ENCODE results near the gene WFDC10A.
"Not testable (repeated sequence)": the region's sequence is repeated elsewhere in the genome, so short reads cannot be mapped to it uniquely, and the experiment has no call there.

Gene WFDC10A

DNA sequence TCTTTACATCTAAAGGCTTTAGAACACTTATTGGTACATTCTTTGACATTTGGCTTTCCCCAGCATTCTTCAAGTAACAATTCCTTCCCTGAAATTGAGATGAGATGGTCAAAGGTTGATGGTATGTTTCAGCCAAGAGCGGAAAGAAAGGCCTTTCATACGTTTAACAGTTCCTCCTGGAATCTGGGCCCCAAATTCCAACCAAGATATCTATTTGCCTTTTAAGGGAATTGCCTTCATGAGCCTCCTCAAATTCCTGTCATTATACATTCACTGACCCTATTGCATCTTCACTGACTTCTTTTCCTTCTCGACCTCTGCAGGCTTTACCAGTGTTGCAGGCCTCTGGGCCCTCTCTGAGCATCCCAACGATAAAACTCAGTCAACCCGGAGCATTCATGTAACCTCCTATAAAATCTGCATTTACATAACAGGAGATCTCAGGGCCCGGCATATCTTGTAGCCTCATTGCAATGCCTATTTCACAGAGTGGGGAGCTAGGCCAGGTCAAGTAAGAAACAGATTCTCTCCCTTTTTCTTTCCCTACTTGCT, 19.8 kb downstream of the WFDC10A start:
- DNase-seq = no peak

DNA sequence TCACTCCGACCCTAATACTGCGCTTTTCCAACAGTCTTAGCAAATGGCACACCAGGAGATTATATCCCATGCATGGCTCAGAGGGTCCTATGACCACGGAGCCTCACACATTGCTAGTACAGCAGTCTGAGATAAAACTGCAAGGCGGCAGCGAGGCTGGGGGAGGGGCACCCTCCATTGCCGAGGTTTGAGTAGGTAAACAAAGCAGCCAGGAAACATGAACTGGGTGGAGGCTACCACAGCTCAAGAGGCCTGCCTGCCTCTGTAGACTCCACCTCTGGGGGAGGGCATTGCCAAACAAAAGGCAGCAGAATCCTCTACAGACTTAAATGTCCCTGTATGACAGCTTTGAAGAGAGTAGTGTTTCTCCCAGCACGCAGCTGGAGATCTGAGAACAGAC, 22.2 kb downstream of the WFDC10A start:
- DNase-seq = not testable (repeated sequence)

DNA sequence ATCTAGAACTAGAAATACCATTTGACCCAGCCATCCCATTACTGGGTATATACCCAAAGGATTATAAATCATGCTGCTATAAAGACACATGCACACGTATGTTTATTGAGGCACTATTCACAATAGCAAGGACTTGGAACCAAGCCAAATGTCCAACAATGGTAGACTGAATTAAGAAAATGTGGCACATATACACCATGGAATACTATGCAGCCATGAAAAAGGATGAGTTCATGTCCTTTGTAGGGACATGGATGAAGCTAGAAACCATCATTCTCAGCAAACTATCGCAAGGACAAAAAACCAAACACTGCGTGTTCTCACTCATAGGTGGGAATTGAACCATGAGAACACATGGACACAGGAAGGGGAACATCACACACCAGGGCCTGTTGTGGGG, 27.5 kb downstream of the WFDC10A start:
- not testable (repeated sequence) for DNase-seq

DNA sequence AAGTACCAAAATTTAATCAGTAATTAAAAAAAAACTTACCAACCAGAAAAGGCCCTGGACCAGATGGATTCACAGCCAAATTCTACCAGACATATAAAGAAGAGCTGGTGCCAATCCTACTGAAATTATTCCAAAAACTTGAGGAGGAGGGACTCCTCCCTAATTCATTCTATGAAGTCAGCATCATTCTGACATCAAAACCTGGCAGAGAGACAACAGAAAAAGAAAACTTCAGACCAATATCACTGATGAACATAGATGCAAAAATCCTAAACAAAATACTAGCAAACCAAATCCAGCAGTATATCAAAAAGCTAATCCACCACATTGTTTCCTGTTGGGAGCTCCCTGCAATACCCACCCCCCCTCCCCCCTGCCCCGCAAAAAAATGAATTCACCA, 40.6 kb downstream of the WFDC10A start, which contains the start of gene WFDC11:
Gene WFDC11 (minus strand): TSS at position 101 of the 400 bp plus-strand sequence. CDS start 19,639 bp downstream, outside the sequence.
- no peak for DNase-seq

DNA sequence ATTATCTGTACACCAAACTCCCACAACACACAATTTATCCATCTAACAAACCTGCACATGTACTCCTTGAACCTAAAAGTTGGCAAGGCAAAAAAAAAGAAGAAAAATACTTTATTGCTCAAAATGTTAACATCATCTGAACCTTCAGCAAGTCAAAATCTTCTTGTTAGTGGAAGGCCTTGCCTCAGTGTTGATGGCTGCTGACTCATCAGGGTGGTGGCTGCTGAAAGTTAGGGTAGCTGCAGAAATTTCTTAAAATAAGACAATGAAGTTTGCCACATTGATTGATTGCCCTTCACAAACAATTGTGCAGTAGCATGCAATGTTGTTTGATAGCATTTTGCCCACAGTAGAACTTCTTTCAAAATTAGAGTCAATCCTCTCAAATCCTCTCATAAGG, 43.2 kb downstream of the WFDC10A start:
- DNase-seq = no peak

DNA sequence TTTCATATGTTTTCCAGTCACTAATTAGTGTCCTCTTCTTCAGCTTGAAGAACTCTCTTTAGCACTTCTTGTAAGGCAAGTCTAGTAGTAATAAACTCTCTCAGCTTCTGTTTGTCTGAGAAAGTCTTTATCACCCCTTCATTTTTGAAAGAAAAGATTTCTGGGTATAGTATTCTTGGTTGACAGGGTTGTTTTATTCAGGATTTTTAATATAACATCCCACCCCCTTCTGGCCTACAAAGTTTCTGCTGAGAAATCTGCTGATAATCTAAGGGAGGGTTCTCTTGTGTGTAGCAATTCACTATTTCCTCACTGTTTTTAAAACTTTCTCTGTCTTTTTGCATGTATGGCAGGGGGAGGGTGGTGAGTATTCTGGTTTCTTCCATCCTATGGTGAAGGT, 50.1 kb downstream of the WFDC10A start:
- no peak for DNase-seq
